B cell (primary cell): ENCODE data around the gene ATXN1. TPM values are rescaled to one million over a fixed set of nuclear protein-coding genes. Genes with fewer than 3 reads are reported as not detected.

Experiments used
- ATAC-seq: fragments of 200-7000 bp; cut with Tn5 transposase; one replicate; pipeline ENCODE4 v1.10.0; 2021; ENCODE audit warnings: low read depth, mild to moderate bottlenecking, moderate number of reproducible peaks, moderate library complexity
- CTCF ChIA-PET: fragments of 350-600 bp; sonication (Branson Sonifier 250); formaldehyde crosslinking; loops from one replicate; lab custom pipeline; 2021; ENCODE audit warnings: antibody characterized with exemption, inconsistent platforms; lab: Charles Lee
- POLR2A ChIA-PET: fragments of 350-600 bp; sonication (Branson Sonifier 250); formaldehyde crosslinking; loops from one replicate; lab custom pipeline; 2021; ENCODE audit warnings: antibody characterized with exemption; lab: Charles Lee
- DNase-seq: peaks from one replicate; pipeline ENCODE4 v3.0.0; 2013
- H2AFZ ChIP-seq: 2 replicates; pipeline ENCODE4 v1.6.1; 2012; ENCODE audit warnings: mild to moderate bottlenecking, low read depth, low read length; ENCODE audit not compliant: insufficient read depth, poor library complexity, severe bottlenecking
- H3K27ac ChIP-seq, 2 donors: 1 replicate in 1 of 2; 2 replicates in 1 of 2; pipeline ENCODE4 v1.5.1; 2012 to 2013; ENCODE audit warnings: low read length in 2 of 2, mild to moderate bottlenecking in 2 of 2, moderate library complexity in 1 of 2
- H3K27me3 ChIP-seq, 4 experiments: fragments of 200-600 bp in 1 of 4; sonication (generic) in 1 of 4; replicated peaks in 1 of 4; 1 replicate in 2 of 4; 2 replicates in 2 of 4; pipeline versions ENCODE4 v1.6.1 to v1.7.0; 2013 to 2016; ENCODE audit warnings: low read length in 3 of 4, mild to moderate bottlenecking in 2 of 4, mixed read lengths in 1 of 4, moderate library complexity in 1 of 4; ENCODE audit not compliant: insufficient read depth in 4 of 4, control insufficient read depth in 3 of 4; ENCODE audit errors: control extremely low read depth in 1 of 4
- H3K36me3 ChIP-seq, 2 experiments: replicated peaks in 1 of 2; 1 replicate in 1 of 2; 2 replicates in 1 of 2; pipeline versions ENCODE4 v1.6.1 to v1.7.1; 2013; ENCODE audit warnings: low read length in 1 of 2; ENCODE audit not compliant: insufficient read depth in 2 of 2, control insufficient read depth in 1 of 2; ENCODE audit errors: control extremely low read depth in 1 of 2, extremely low read depth in 1 of 2
- H3K4me1 ChIP-seq, 2 donors: fragments of 200-600 bp in 1 of 2; sonication (generic) in 1 of 2; 1 replicate in 1 of 2; 2 replicates in 1 of 2; pipeline versions ENCODE4 v1.5.1 to v1.6.1; 2013 to 2017; ENCODE audit warnings: low read length in 2 of 2; ENCODE audit not compliant: control insufficient read depth in 2 of 2, insufficient read depth in 2 of 2
- H3K4me2 ChIP-seq: replicated peaks from 2 replicates; pipeline ENCODE3; 2012; ENCODE audit warnings: mild to moderate bottlenecking, low read depth, low read length; ENCODE audit not compliant: poor library complexity, severe bottlenecking
- H3K4me3 ChIP-seq, 5 experiments: fragments of 200-600 bp in 1 of 5; sonication (generic) in 1 of 5; 1 replicate in 3 of 5; 2 replicates in 2 of 5; pipeline versions ENCODE4 v1.5.1 to v1.7.0; 2011 to 2016; ENCODE audit warnings: low read length in 4 of 5, mild to moderate bottlenecking in 4 of 5, low read depth in 2 of 5, control low read depth in 1 of 5, moderate library complexity in 1 of 5; ENCODE audit not compliant: insufficient read depth in 1 of 5; ENCODE audit errors: control extremely low read depth in 1 of 5, extremely low read depth in 1 of 5
- H3K79me2 ChIP-seq: fragments of 200-600 bp; sonication (generic); one replicate; pipeline ENCODE4 v1.6.0; 2016; ENCODE audit warnings: low read length; ENCODE audit not compliant: control insufficient read depth, insufficient read depth
- H3K9ac ChIP-seq: fragments of 200-600 bp; sonication (generic); 2 replicates; pipeline ENCODE4 v1.6.1; 2017; ENCODE audit warnings: mild to moderate bottlenecking, low read length, moderate library complexity
- H3K9me3 ChIP-seq, 3 donors: one replicate each; pipeline versions ENCODE4 v1.6.1 to v1.7.1; 2013; ENCODE audit warnings: low read length in 2 of 3; ENCODE audit not compliant: control insufficient read depth in 2 of 3, insufficient read depth in 1 of 3; ENCODE audit errors: control extremely low read depth in 1 of 3
- H4K20me1 ChIP-seq: 2 replicates; pipeline ENCODE4 v1.6.0; 2012; ENCODE audit warnings: mild to moderate bottlenecking, low read length; ENCODE audit not compliant: insufficient read depth, control insufficient read depth, poor library complexity, severe bottlenecking
- H3K27ac Mint-ChIP-seq: one replicate; pipeline ENCODE4 v1.8.0; 2021; ENCODE audit warnings: mixed read lengths
- H3K27me3 Mint-ChIP-seq: one replicate; pipeline ENCODE4 v1.8.0; 2021; ENCODE audit warnings: mixed read lengths
- H3K4me1 Mint-ChIP-seq: one replicate; pipeline ENCODE4 v1.8.0; 2021; ENCODE audit warnings: mixed read lengths
- H3K4me3 Mint-ChIP-seq: one replicate; pipeline ENCODE4 v1.8.0; 2021; ENCODE audit warnings: mixed read lengths
- H3K9me3 Mint-ChIP-seq: one replicate; pipeline ENCODE4 v1.8.0; 2022; ENCODE audit warnings: mixed read lengths; ENCODE audit not compliant: insufficient read depth
- CTCF ChIP-seq: fragments of 200-600 bp; IDR thresholded peaks from one replicate; pipeline ENCODE4 v1.8.0; 2022; ENCODE audit warnings: antibody characterized with exemption, mild to moderate bottlenecking
- EZH2 ChIP-seq: IDR thresholded peaks from 2 replicates; pipeline ENCODE4 v1.6.1; 2012; ENCODE audit warnings: borderline replicate concordance, low read depth, mild to moderate bottlenecking, moderate library complexity, low read length; ENCODE audit not compliant: insufficient read depth, poor library complexity, severe bottlenecking
- WGBS: methylation state at CpG from one replicate; pipeline ENCODE4 v1.1.5; 2013; ENCODE audit warnings: missing lambda C conversion rate; ENCODE audit not compliant: insufficient coverage; 5-methylcytosine and 5-hydroxymethylcytosine counted together
- intact Hi-C: fragments of 100-400 bp; cut with micrococcal nuclease; formaldehyde crosslinking; loops from one replicate; pipeline ENCODE4 v1.10.0; 2022
- polyA plus RNA-seq: library from polyadenylated mRNA; depleted of rRNA; stranded (reverse); fragments of >200 nt; gene quantifications from 2 replicates; pipeline ENCODE4 v1.2.3, GENCODE V29; 2012
- total RNA-seq, 2 donors: library from RNA; stranded (reverse); fragments of 120-200 nt in 1 of 2; gene quantifications; 1 replicate in 1 of 2; 2 replicates in 1 of 2; pipeline versions ENCODE4 v1.2.3 to v1.2.4, GENCODE V29; 2013 to 2022

The ATXN1 gene
- total and polyA plus RNA-seq, 2 donors (not counting 1 experiment from before 2014, with no cell fraction given), result 5.7 to 63.8 TPM

- Histone ChIP-seq H3K9me3 (no peaks in the 10 kb centered on the region), H3K4me3 (no peak overlapping the region), H4K20me1 (no peaks in the 10 kb centered on the region), H3K4me2 (no peak overlapping the region), H3K36me3 (no peaks in the 10 kb centered on the region), H3K4me1 (no peaks in the 10 kb centered on the region), H3K27ac (no peak overlapping the region), H2AFZ (no peak overlapping the region), H3K79me2 (no peaks in the 10 kb centered on the region), H3K9ac (no peak overlapping the region), H3K27me3 (peaks cover 0 to 4% (median 0%) of the 10 kb centered on the region in 4 experiments)
- DNase-seq (no peak), ATAC-seq (no peak)
- Mint-ChIP-seq H3K4me1 (no peaks in the 10 kb centered on the region), H3K4me3 (no peak overlapping the region), H3K27ac (no peak overlapping the region), H3K9me3 (no peaks in the 10 kb centered on the region), H3K27me3 (peaks cover 14% of the 10 kb centered on the region)
- TF ChIP-seq CTCF (no peak), EZH2 (no peak)
- CTCF ChIA-PET, result no interaction called here
- 50% methylated on average over 1 of the region's 1 CpG for WGBS
- intact Hi-C loops, result no loop called here
- POLR2A ChIA-PET, result no interaction called here
Measured at GRCh38 chr6:16273256-16273655, 488.0 kb downstream of the ATXN1 start.

- DNase-seq (no peak), ATAC-seq (no peak)
- POLR2A ChIA-PET, result no interaction called here
- Histone ChIP-seq H3K27ac (no peak overlapping the region), H3K9ac (no peak overlapping the region), H3K79me2 (no peaks in the 10 kb centered on the region), H3K4me2 (no peak overlapping the region), H3K4me3 (no peak overlapping the region), H4K20me1 (no peaks in the 10 kb centered on the region), H3K9me3 (no peaks in the 10 kb centered on the region), H2AFZ (no peak overlapping the region), H3K36me3 (no peaks in the 10 kb centered on the region), H3K4me1 (no peaks in the 10 kb centered on the region), H3K27me3 (no peaks in the 10 kb centered on the region)
- H3K27me3 Mint-ChIP-seq, result peaks cover 4% of the 10 kb centered on the region
- H3K9me3 Mint-ChIP-seq, result no peaks in the 10 kb centered on the region
- TF ChIP-seq EZH2 (no peak), CTCF (no peak)
- no peak overlapping the region for H3K27ac Mint-ChIP-seq
- H3K4me3 Mint-ChIP-seq, result no peak overlapping the region
- intact Hi-C loops, result no loop called here
- CTCF ChIA-PET, result no interaction called here
- H3K4me1 Mint-ChIP-seq, result no peaks in the 10 kb centered on the region
- WGBS, result no CpG with 5 or more reads among the region's 1 CpG
Measured at GRCh38 chr6:16272201-16272600, 489.1 kb downstream of the ATXN1 start.
